A549 (cell line): ENCODE data around the gene AGA. TPM values are rescaled to one million over a fixed set of nuclear protein-coding genes. Genes with fewer than 3 reads are reported as not detected.

Source experiments
- ATAC-seq, 2 experiments: fragments of 200-7000 bp in 1 of 2; fragments of >200 bp in 1 of 2; cut with Nextera tagmentation in 1 of 2; cut with Tn5 transposase in 1 of 2; 3 replicates each; pipeline versions ENCODE4 v1.8.0 to v1.9.1; 2018 to 2020; ENCODE audit warnings: mild to moderate bottlenecking in 1 of 2, moderate library complexity in 1 of 2
- CTCF ChIA-PET: fragments of 300-600 bp; sonication (Branson Sonifier 250); formaldehyde crosslinking; extraction: SDS; loops from one replicate; lab custom pipeline; 2021; ENCODE audit warnings: antibody characterized with exemption, inconsistent platforms; lab: Yijun Ruan, JAX
- POLR2A ChIA-PET: fragments of 350-600 bp; formaldehyde crosslinking; extraction: SDS; loops from one replicate; lab custom pipeline; 2021; ENCODE audit warnings: antibody characterized with exemption, inconsistent platforms; lab: Yijun Ruan, JAX
- DNase-seq, 2 experiments: peaks; one replicate each; pipeline versions ENCODE4 v3.0.0 to v3.0.0-alpha.2; 2011 to 2016; ENCODE audit warnings: low read depth in 1 of 2, low spot score in 1 of 2
- FAIRE-seq: peaks from 2 replicates; lab custom pipeline; 2011; peaks lifted over from hg19 to GRCh38; lab: Jason Lieb, UNC
- H3K27ac ChIP-seq, 2 experiments: fragments of >200 bp; sonication (Bioruptor Twin); formaldehyde crosslinking; 3 replicates each; pipeline ENCODE4 v1.5.1; 2016 to 2017
- H3K4me1 ChIP-seq: fragments of >200 bp; sonication (Bioruptor Twin); formaldehyde crosslinking; 3 replicates; pipeline ENCODE4 v1.6.1; 2016
- H3K4me2 ChIP-seq: fragments of >200 bp; sonication (Bioruptor Twin); formaldehyde crosslinking; 3 replicates; pipeline ENCODE4 v1.6.1; 2016
- H3K4me3 ChIP-seq: fragments of >200 bp; sonication (Bioruptor Twin); formaldehyde crosslinking; 3 replicates; pipeline ENCODE4 v1.5.1; 2016
- H3K9me3 ChIP-seq: fragments of >200 bp; sonication (Bioruptor Twin); formaldehyde crosslinking; 3 replicates; pipeline ENCODE4 v1.6.1; 2016
- BHLHE40 ChIP-seq: IDR thresholded peaks from 2 replicates; pipeline ENCODE4 v1.6.1; 2012; ENCODE audit warnings: low read depth, low read length, inconsistent platforms
- CBX8 ChIP-seq: fragments of 200-600 bp; sonication (generic); IDR thresholded peaks from 2 replicates; pipeline ENCODE4 v1.6.1; 2016
- CHD2 ChIP-seq: fragments of 150-350 bp; IDR thresholded peaks from 2 replicates; pipeline ENCODE4 v1.6.1; 2014; ENCODE audit warnings: low read length; ENCODE audit not compliant: partially characterized antibody
- HDAC2 ChIP-seq: fragments of 200-600 bp; sonication (generic); IDR thresholded peaks from 2 replicates; pipeline ENCODE4 v1.6.1; 2016
- HEYL ChIP-seq: fragments of 250-450 bp; sonication (Bioruptor Pico); IDR thresholded peaks from 2 replicates; pipeline ENCODE4 v1.8.0; 2021; ENCODE audit warnings: mild to moderate bottlenecking, moderate library complexity
- HOXB13 ChIP-seq: fragments of 250-450 bp; sonication (Bioruptor Pico); IDR thresholded peaks from 2 replicates; pipeline ENCODE4 v1.5.0; 2020; ENCODE audit warnings: low read depth, mild to moderate bottlenecking, moderate library complexity
- HOXB5 ChIP-seq: fragments of 250-450 bp; sonication (Bioruptor Pico); IDR thresholded peaks from 2 replicates; pipeline ENCODE4 v1.5.0; 2020; ENCODE audit warnings: mild to moderate bottlenecking, moderate library complexity
- JUN ChIP-seq, 2 experiments: fragments of >200 bp; sonication (Bioruptor Twin); formaldehyde crosslinking; IDR thresholded peaks; 2 replicates in 1 of 2; 3 replicates in 1 of 2; pipeline ENCODE4 v1.6.1; 2016 to 2017
- JUNB ChIP-seq: fragments of >200 bp; sonication (Bioruptor Twin); formaldehyde crosslinking; IDR thresholded peaks from 2 replicates; pipeline ENCODE4 v1.6.1; 2016
- KDM1A ChIP-seq: fragments of 200-600 bp; sonication (generic); IDR thresholded peaks from 2 replicates; pipeline ENCODE4 v1.6.1; 2016; ENCODE audit warnings: low read depth, mild to moderate bottlenecking
- MAZ ChIP-seq: fragments of 150-350 bp; IDR thresholded peaks from 2 replicates; pipeline ENCODE4 v1.6.1; 2014; ENCODE audit warnings: antibody characterized with exemption, low read depth, low read length, borderline replicate concordance
- MYC ChIP-seq: IDR thresholded peaks from 2 replicates; pipeline ENCODE4 v1.6.1; 2012; ENCODE audit warnings: mild to moderate bottlenecking, inconsistent platforms, low read length, improper control_type of control experiment, borderline replicate concordance
- NFE2L2 ChIP-seq: fragments of 150-350 bp; conservative IDR thresholded peaks from 2 replicates; pipeline ENCODE4 v1.6.1; 2014; ENCODE audit warnings: low read length
- NR3C1 ChIP-seq: fragments of >200 bp; sonication (Bioruptor Twin); formaldehyde crosslinking; IDR thresholded peaks from 3 replicates; pipeline ENCODE4 v1.6.1; 2017
- PHF8 ChIP-seq: fragments of 200-600 bp; sonication (generic); IDR thresholded peaks from 2 replicates; pipeline ENCODE4 v1.6.1; 2016; ENCODE audit warnings: low read depth, mild to moderate bottlenecking, antibody characterized with exemption, moderate library complexity, borderline replicate concordance
- POLR2A ChIP-seq: IDR thresholded peaks from 2 replicates; pipeline ENCODE4 v1.6.1; 2012; ENCODE audit warnings: mild to moderate bottlenecking, low read length
- RFX5 ChIP-seq: fragments of 450-650 bp; IDR thresholded peaks from 2 replicates; pipeline ENCODE4 v1.7.1; 2014; ENCODE audit warnings: antibody characterized with exemption, mild to moderate bottlenecking, moderate library complexity
- RNF2 ChIP-seq: fragments of 200-600 bp; sonication (generic); IDR thresholded peaks from 2 replicates; pipeline ENCODE4 v1.6.1; 2016; ENCODE audit warnings: low read depth, mild to moderate bottlenecking, antibody characterized with exemption, moderate library complexity, borderline replicate concordance
- SMC3 ChIP-seq: fragments of >200 bp; sonication (Bioruptor Twin); formaldehyde crosslinking; IDR thresholded peaks from 3 replicates; pipeline ENCODE4 v1.6.1; 2018; ENCODE audit warnings: inconsistent platforms
- TFCP2L1 ChIP-seq: fragments of 250-450 bp; sonication (Bioruptor Pico); IDR thresholded peaks from 2 replicates; pipeline ENCODE4 v1.5.0; 2021; ENCODE audit warnings: mild to moderate bottlenecking
- TP53 ChIP-seq: fragments of 250-450 bp; sonication (Bioruptor Pico); IDR thresholded peaks from 2 replicates; pipeline ENCODE4 v1.5.0; 2021; ENCODE audit warnings: mild to moderate bottlenecking, moderate library complexity
- WGBS: methylation state at CpG from one replicate; pipeline ENCODE4 v1.1.6; 2017; ENCODE audit errors: missing lambda C conversion rate; 5-methylcytosine and 5-hydroxymethylcytosine counted together
- polyA plus RNA-seq, 4 experiments: library from polyadenylated mRNA; depleted of rRNA in 3 of 4; stranded (reverse); fragments of >200 nt; fragmentation: RNase III in 1 of 4; extraction: RNeasy Plus Mini Kit Qiagen cat#74134 plus additional on column Dnase treatment in 1 of 4; gene quantifications; 2 replicates in 3 of 4; 3 replicates in 1 of 4; pipeline ENCODE4 v1.2.3, GENCODE V29; 2011 to 2017
- TF ChIP-seq, protein P1 (sequence below): fragments of >200 bp; sonication (Bioruptor Twin); formaldehyde crosslinking; IDR thresholded peaks from 2 replicates; pipeline ENCODE4 v1.6.1; 2016
- TF ChIP-seq, protein P2 (sequence below): IDR thresholded peaks from 2 replicates; pipeline ENCODE4 v1.6.1; 2012
- TF ChIP-seq, protein P3 (sequence below): IDR thresholded peaks from 2 replicates; pipeline ENCODE4 v1.6.1; 2012; ENCODE audit warnings: low read depth, borderline replicate concordance

The AGA gene
- polyA plus RNA-seq, 2 of the 4 experiments (the other 2 are of a cell fraction) = 25.1 to 44.0 TPM

DNA sequence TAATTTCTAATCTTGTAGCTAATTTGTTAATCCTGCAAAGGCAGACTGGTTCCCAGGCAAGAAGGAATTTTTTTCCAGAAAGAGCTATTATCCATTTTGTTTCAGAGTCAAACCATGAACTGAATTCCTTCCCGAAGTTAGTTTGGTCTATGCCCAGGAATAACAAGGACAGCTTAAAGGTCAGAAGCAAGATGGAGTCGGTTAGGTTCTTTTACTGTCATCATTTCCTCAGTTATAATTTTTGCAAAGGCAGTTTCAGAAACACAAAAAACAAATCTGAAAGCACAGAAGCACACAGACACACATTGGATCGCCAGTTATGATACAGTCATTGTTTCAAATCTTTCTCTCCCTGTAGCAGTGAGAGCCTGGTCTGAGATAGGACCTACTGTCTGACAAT is 37.9 kb downstream of the AGA start:
- Histone ChIP-seq H3K4me2 (no peak overlapping the region), H3K9me3 (no peaks in the 10 kb centered on the region), H3K4me1 (no peaks in the 10 kb centered on the region), H3K4me3 (no peak overlapping the region), H3K27ac (no peak overlapping the region)
- FAIRE-seq (no peak), DNase-seq (no peak), ATAC-seq (no peak)
- WGBS = 41% methylated on average over 3 of the region's 3 CpGs
- TF ChIP-seq BHLHE40 (no peak), POLR2A (no peak), CHD2 (no peak), JUNB (no peak), KDM1A (no peak), HOXB5 (no peak), TP53 (CRISPR knock-in tag) (no peak), NR3C1 (no peak), MYC (no peak)
- TF ChIP-seq, protein P1, sequence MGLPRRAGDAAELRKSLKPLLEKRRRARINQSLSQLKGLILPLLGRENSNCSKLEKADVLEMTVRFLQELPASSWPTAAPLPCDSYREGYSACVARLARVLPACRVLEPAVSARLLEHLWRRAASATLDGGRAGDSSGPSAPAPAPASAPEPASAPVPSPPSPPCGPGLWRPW = no peak
- POLR2A ChIA-PET = no interaction called here
- CTCF ChIA-PET = no interaction called here

DNA sequence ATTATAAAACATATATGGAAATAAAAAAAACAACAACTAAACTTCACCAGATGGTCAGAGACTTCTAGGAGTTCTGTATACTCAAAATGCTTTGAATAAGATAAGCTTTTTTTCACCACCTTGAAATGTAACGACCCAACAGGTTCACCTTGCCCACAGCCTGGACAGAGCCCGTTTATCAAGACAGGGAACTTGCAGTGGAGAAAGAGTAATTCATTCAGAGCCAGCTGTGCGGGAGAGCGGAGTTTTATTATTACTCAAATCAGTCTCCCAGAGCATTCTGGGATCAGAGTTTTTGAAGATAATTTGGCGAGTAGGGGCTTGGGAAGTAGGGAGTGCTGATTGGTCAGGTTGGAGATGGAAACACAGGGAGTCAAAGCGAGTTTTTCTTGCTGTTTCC is 38.5 kb downstream of the AGA start:
- H3K4me2 ChIP-seq = no peak overlapping the region
- TF ChIP-seq HEYL (CRISPR knock-in tag) (no peak), JUN (IDR thresholded peaks at IDR 0.05) (no peak), NFE2L2 (no peak), KDM1A (no peak), RFX5 (no peak), TFCP2L1 (CRISPR knock-in tag) (no peak), MAZ (no peak), POLR2A (no peak), SMC3 (no peak), HDAC2 (no peak), RNF2 (no peak)
- TF ChIP-seq, protein P2, sequence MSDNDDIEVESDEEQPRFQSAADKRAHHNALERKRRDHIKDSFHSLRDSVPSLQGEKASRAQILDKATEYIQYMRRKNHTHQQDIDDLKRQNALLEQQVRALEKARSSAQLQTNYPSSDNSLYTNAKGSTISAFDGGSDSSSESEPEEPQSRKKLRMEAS = no peak
- TF ChIP-seq, protein P3, sequence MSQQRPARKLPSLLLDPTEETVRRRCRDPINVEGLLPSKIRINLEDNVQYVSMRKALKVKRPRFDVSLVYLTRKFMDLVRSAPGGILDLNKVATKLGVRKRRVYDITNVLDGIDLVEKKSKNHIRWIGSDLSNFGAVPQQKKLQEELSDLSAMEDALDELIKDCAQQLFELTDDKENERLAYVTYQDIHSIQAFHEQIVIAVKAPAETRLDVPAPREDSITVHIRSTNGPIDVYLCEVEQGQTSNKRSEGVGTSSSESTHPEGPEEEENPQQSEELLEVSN = no peak
- WGBS = 55% methylated on average over 6 of the region's 6 CpGs
- no peaks in the 10 kb centered on the region for H3K9me3 ChIP-seq
- ChIA-PET CTCF (no interaction called here), POLR2A (no interaction called here)
- no peaks in the 10 kb centered on the region for H3K4me1 ChIP-seq
- no peak overlapping the region for H3K4me3 ChIP-seq
- no peak for ATAC-seq
- no peak overlapping the region for H3K27ac ChIP-seq
- no peak for FAIRE-seq
- no peak for DNase-seq

DNA sequence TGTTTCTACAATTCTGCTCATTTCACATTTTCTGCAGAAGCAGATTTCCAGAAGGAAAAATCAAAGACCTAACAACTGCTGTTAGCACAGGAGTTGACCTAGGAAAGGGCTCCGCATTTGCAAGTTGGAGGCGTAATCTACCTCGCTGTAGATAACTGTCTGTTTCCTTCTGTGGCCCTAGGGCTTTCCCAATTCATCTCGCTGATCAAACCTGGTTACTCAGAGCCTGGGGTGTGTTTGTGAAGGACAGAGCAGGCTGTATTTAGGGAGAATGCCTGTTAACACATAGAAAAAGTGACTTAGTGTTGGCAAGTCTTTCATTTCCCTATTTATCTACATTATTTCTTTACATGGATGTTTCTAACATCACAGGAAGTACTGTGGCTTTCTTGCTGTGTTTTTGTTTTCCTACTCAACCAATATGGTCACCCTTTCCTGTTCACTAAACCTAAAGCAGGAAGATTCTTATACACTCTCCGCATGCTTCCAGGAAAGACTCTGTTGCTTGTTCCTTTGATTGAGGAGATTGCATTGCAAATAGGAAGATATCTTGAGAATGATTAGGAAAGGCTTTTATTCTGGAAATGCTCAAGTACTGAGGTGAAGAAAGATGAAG is 40.5 kb downstream of the AGA start:
- FAIRE-seq = no peak
- ChIA-PET CTCF (no interaction called here), POLR2A (no interaction called here)
- no peak for ATAC-seq
- H3K4me2 ChIP-seq = no peak overlapping the region
- TF ChIP-seq MYC = no peak
- TF ChIP-seq, protein P1 = no peak
- TF ChIP-seq CBX8 = no peak
- TF ChIP-seq HOXB13 = no peak
- no peak for TF ChIP-seq PHF8
- no peak for TF ChIP-seq KDM1A
- no peak for DNase-seq
- WGBS = 65% methylated on average over 5 of the region's 5 CpGs
- H3K9me3 ChIP-seq = no peaks in the 10 kb centered on the region
- no peak overlapping the region for H3K27ac ChIP-seq
- H3K4me1 ChIP-seq = no peaks in the 10 kb centered on the region
- H3K4me3 ChIP-seq = no peak overlapping the region
